Smooth muscle cell of bladder (primary cell): ENCODE results near the gene TRIM49D2. TPM values are rescaled to one million over a fixed set of nuclear protein-coding genes. Genes with fewer than 3 reads are reported as not detected.

Experiments used
- total RNA-seq: library from RNA; depleted of rRNA; stranded (reverse); fragments of >200 nt; gene quantifications from 2 replicates; pipeline ENCODE4 v1.2.3, GENCODE V29; 2014

Gene TRIM49D2, protein sequence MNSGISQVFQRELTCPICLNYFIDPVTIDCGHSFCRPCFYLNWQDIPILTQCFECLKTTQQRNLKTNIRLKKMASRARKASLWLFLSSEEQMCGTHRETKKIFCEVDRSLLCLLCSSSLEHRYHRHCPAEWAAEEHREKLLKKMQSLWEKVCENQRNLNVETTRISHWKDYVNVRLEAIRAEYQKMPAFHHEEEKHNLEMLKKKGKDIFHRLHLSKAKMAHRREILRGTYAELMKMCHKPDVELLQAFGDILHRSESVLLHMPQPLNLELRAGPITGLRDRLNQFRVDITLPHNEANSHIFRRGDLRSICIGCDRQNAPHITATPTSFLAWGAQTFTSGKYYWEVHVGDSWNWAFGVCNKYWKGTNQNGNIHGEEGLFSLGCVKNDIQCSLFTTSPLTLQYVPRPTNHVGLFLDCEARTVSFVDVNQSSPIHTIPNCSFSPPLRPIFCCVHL
- total RNA-seq = not detected in 2 replicates

DNA sequence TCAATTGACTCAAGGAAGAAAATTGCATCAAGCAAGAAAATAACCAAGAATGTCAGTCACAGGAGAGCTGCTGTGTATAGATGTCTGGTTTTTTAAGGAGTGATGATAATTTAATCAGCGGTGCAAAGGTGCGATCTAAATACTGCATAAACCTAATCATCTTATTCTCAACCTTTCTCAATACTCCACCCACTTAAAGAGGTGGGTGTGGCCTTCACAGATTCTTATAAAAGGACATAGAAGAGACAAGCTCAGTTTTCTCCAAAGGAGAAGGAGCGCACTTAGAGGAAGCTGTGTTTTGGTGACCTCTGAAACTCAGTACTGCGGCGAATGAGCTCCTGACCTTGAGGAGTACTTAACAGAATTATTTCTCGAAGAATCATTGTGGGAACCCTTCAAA lies at the start of gene TRIM49D2:
Gene TRIM49D2 (plus strand): TSS at position 301 of the 400 bp plus-strand sequence. CDS start 2,698 bp downstream, outside the sequence.

GRCh38 chr11:89922195-89922660 lies 1.6 kb upstream of the TRIM49D2 start, which contains the start of gene TRIM49D1:
TSS of gene TRIM49D1 (minus strand) at chr11:89922245. CDS start at chr11:89917710, 4,535 bp downstream.

GRCh38 chr11:89965737-89966136 lies 41.9 kb downstream of the TRIM49D2 start, which contains the start of gene TRIM64:
TSS of gene TRIM64 (plus strand) at chr11:89966037. CDS start at chr11:89968504, 2,467 bp downstream.

Other genes starting within 250 kb of the TRIM49D2 start
- gene TRIM77, start 213.8 kb upstream of the TRIM49D2 start, total RNA-seq = not detected in 2 replicates
- not detected in 2 replicates for gene TRIM49, start 115.5 kb upstream of the TRIM49D2 start, total RNA-seq
- gene TRIM64B, start 45.6 kb upstream of the TRIM49D2 start, total RNA-seq = under 0.01 TPM in 1 of 2 replicates, not detected in the other
- not detected in 2 replicates for gene TRIM49D1, start 1.8 kb upstream of the TRIM49D2 start, total RNA-seq
- gene TRIM64, start 42.0 kb downstream of the TRIM49D2 start, total RNA-seq = not detected in 2 replicates
- not detected in 2 replicates for gene TRIM49C, start 107.0 kb downstream of the TRIM49D2 start, total RNA-seq
- not detected in 2 replicates for gene UBTFL1, start 161.9 kb downstream of the TRIM49D2 start, total RNA-seq
- gene NAALAD2, start 210.6 kb downstream of the TRIM49D2 start, total RNA-seq = 0.14 and 0.28 TPM in 2 replicates